Measurements from ENCODE around the gene ZFAND2A. TPM values are rescaled to one million over a fixed set of nuclear protein-coding genes. Genes with fewer than 3 reads are reported as not detected.
"Not testable (repeated sequence)": the region's sequence is repeated elsewhere in the genome, so short reads cannot be mapped to it uniquely, and the experiment has no call there.

ZFAND2A gene
- polyA plus RNA-seq, 4 donors: 19.4 to 24.2 (median 21.8) TPM

GRCh38 chr7:1175967-1176851 is 16.2 kb upstream of the ZFAND2A start:
- DNase-seq (ENCODE audit: low read depth in 4 of 4, low spot score in 3 of 4): peak in 3 of 4 donors; percentile 45 to 54 (median 51)

GRCh38 chr7:1175597-1175966 is 15.6 kb upstream of the ZFAND2A start:
- no peak for DNase-seq (ENCODE audit: low read depth in 4 of 4, low spot score in 3 of 4)

- DNase-seq (ENCODE audit: low read depth in 4 of 4, low spot score in 3 of 4): no peak
Measured at GRCh38 chr7:1174881-1175596, 15.0 kb upstream of the ZFAND2A start.

GRCh38 chr7:1174002-1174401 is 14.0 kb upstream of the ZFAND2A start:
- DNase-seq (ENCODE audit: low read depth in 4 of 4, low spot score in 3 of 4): no peak

GRCh38 chr7:1172666-1173523 is 12.9 kb upstream of the ZFAND2A start:
- no peak for DNase-seq (ENCODE audit: low read depth in 4 of 4, low spot score in 3 of 4)

GRCh38 chr7:1171516-1171915 is 11.5 kb upstream of the ZFAND2A start:
- DNase-seq (ENCODE audit: low read depth in 4 of 4, low spot score in 3 of 4): not testable (repeated sequence)

GRCh38 chr7:1170741-1171501 is 10.9 kb upstream of the ZFAND2A start:
- no peak for DNase-seq (ENCODE audit: low read depth in 4 of 4, low spot score in 3 of 4)

- DNase-seq (ENCODE audit: low read depth in 4 of 4, low spot score in 3 of 4): peak in 1 of 4 donors; percentile 51
Measured at GRCh38 chr7:1169409-1170368, 9.7 kb upstream of the ZFAND2A start.

GRCh38 chr7:1168422-1168821 is 8.4 kb upstream of the ZFAND2A start:
- no peak for DNase-seq (ENCODE audit: low read depth in 4 of 4, low spot score in 3 of 4)

GRCh38 chr7:1164436-1164835 is 4.4 kb upstream of the ZFAND2A start:
- no peak for DNase-seq (ENCODE audit: low read depth in 4 of 4, low spot score in 3 of 4)

- DNase-seq (ENCODE audit: low read depth in 4 of 4, low spot score in 3 of 4): no peak
Measured at GRCh38 chr7:1163121-1163520, 3.1 kb upstream of the ZFAND2A start.

GRCh38 chr7:1160670-1161021 is 650 bp upstream of the ZFAND2A start:
- DNase-seq (ENCODE audit: low read depth in 4 of 4, low spot score in 3 of 4): no peak

GRCh38 chr7:1159231-1159630 is 765 bp downstream of the ZFAND2A start:
- not testable (repeated sequence) for DNase-seq (ENCODE audit: low read depth in 4 of 4, low spot score in 3 of 4)

GRCh38 chr7:1158203-1159126 is 1.5 kb downstream of the ZFAND2A start:
- no peak for DNase-seq (ENCODE audit: low read depth in 4 of 4, low spot score in 3 of 4)

GRCh38 chr7:1156782-1157535 is 3.0 kb downstream of the ZFAND2A start:
- no peak for DNase-seq (ENCODE audit: low read depth in 4 of 4, low spot score in 3 of 4)

- not testable (repeated sequence) for DNase-seq (ENCODE audit: low read depth in 4 of 4, low spot score in 3 of 4)
Measured at GRCh38 chr7:1155818-1156781, 3.9 kb downstream of the ZFAND2A start.

Measured in left renal pelvis (tissue), 4 donors.